Activated CD8-positive, alpha-beta memory T cell treated with anti-CD3 and anti-CD28 coated beads, Interleukin-2, amount 50 U/mL, for 24 hours (primary cell): ENCODE results near the gene SLAIN1.

ENCODE experiments used
- DNase-seq: peaks from one replicate; pipeline ENCODE4 v3.0.0-alpha.2; 2020; ENCODE audit errors: extremely low read depth

SLAIN1 gene

DNA sequence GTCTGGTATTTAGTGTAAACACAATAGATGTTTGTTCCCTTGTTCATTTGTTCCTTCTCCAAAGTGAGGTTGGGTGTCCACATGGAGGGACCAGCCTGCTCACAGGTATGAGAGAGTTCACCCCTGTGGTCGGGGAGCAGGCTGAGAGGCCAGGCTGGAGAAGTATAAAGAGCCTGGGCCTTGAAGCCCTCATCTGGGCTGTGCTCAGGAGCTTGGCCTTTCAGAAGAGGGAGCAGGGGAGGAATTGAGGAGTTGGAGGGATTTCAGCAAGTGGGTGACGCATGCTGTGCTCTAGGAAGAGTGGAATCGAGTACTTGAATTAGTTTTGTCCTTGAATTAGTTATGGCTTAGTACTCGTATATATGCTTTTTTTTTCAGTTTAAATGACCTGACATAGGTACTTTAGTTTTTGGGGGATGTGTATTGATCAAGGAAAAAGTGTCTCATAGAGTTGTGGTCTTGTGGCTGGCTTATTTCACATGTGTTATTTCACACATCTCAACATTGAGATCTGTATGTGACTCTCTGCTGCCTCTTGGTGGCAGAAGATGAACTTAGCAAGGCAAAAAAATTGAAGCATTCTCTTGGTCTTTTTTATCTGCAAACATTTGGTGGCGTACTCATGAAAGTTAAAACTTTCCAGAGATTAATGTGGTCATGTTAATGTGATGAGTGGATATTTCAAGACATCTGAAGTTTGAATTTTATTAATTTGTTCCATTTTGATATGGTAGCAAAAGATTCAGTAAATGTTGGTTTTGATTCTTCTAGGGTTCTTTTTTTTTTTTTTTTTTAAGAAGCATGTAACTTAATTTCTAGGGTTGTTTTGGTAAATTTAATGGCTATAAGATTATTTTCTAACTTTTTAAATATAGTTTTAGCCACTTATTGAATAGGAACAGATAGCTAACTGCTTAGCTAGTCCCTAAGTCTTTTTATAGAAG is 54.3 kb downstream of the SLAIN1 start:
- DNase-seq: no peak

DNA sequence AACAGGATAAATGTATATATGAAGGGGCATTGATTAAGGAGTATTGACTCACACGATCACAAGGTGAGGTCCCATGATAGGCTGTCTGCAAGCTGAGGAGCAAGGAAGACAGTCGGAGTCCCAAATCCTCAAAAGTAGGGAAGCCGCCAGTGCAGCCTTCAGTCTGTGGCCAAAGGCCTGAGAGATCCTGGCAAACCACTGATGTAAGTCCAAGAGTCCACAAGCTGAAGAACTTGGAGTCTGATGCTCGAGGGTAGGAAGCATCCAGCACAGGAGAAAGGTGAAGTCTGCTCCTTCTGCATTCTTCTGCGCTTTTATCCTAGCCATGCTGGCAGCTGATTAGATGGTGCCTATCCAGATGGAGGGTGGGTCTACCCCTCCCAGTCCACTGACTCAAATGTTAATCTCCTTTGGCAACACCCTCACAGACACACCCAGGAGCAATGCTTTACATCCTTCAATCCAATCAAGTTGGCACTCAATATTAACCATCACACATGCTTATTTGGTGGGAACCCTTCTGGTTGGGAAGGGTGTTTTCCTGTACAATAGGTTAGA is 55.1 kb downstream of the SLAIN1 start:
- no peak for DNase-seq

DNA sequence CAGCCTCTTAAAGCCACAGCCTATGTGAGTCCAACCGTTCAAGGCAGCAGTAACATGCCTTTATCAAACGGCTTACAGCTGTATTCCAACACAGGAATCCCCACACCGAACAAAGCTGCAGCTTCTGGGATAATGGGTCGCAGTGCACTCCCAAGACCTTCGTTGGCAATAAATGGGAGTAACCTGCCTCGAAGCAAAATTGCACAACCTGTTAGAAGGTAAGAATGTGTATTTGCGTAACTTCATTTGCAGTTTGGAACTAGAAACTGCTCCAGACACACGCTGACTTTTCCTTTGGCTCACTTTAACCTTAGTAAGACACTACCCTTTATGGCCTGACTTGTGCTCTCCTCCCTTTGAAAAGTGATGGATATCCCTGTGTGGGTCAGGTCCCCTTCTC is 63.4 kb downstream of the SLAIN1 start:
- DNase-seq: no peak

DNA sequence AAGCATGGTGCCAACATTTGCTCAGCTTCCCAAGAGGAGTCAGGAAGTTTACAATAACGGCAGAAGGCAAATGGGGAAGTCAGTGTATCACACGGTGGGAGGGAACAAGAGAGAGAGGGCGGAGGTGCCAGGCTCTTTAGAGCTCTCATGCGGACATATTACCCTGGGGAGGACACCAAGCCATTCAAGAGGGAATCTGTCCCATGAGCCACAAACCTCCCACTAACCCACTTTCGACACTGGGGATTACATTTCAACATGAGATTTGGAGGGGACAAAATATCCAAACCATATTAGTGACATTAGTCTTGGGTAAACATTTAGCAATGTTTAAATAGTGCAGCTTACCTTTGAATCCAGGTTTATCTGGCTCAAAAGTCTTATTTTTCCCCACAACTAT is 69.9 kb downstream of the SLAIN1 start:
- no peak for DNase-seq

DNA sequence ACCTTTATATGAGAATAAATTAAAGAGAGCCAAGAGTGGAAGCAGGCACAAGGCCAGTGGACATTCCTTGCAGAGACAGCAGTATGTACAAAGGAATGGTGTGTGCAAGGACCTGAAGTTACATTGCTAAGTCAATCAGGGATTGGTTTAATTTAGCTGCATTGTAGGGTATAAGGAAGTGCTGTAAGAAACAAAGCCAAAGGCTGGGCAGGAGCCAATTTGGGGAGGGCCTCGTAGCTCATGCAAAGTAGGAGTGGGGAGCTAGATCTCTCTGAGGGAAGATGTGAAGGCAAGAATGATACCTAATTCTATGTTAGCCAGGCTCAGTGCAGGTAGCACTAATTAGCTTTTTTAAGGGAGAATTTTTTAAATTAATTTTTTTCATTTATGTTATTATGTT is 76.7 kb downstream of the SLAIN1 start:
- no peak for DNase-seq

DNA sequence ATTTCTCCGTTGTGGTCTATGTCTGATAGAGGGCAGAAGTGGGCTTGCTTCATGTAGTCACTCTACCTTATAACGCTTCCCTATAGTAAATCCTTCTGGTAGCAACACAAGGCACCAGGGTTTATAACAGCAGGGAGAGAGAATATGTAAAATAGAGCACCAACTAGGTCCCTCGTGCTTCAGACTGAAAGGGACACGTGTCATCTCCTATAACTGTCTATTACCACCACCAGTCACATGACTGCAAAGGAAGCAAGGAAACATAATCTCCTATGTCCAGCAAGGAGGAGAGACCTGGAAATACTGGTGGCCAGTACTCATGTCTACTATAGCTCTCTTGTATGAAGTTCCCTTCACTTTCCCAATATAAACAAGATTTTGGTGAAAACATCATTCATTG is 79.2 kb downstream of the SLAIN1 start:
- DNase-seq: no peak

DNA sequence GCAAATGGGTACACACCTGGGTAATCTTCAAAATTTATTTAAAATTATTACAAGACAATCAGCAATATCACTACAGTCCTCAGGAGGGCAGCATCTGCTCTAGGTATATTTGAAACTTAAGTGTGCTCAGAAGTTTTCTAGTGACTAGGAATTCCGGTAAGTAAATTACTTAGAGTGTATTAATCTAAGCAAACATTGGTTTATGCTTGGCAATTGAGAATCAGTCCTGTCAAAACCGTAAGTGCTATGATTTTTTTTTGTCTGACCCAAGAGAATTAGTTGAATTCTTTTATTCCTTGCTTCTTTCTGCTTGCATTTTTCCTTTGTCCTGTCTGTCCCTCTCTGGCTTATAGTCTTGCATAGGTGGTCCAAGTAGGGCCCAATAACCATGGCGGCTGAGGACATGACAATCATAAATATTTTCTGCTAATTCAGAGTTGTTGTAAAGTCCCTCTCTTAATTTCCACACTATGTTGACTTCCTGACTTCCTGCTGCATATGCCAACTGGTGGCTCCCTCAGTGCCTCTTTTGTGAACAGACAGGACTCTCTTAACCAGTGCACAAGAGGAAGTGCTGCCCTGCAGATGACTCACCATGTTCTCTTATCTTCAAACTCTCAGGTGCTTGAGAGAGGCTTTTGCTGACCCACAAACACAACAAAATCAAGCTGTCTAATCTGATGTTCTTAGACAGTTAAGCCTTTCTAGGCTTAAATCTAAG is 82.2 kb downstream of the SLAIN1 start:
- DNase-seq: no peak

DNA sequence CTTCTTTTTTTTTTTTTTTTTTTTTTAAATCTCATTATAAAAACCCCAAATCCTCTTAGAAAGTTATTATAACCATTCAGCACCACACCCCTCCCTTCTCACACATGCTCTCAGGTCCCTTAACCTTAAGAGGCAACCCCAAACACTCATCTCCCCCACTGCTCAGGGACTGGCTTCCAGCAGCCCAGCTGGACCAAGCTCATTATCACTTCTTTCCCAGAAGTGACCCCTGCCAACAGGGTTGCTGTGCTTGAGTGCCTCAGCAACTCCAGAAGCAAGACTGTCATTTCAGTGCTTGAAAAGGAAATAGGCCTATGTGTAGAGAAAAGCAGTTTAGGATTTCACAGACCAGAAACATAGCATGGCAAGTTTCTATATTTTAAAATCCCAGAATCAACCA is 84.3 kb downstream of the SLAIN1 start:
- DNase-seq: no peak

DNA sequence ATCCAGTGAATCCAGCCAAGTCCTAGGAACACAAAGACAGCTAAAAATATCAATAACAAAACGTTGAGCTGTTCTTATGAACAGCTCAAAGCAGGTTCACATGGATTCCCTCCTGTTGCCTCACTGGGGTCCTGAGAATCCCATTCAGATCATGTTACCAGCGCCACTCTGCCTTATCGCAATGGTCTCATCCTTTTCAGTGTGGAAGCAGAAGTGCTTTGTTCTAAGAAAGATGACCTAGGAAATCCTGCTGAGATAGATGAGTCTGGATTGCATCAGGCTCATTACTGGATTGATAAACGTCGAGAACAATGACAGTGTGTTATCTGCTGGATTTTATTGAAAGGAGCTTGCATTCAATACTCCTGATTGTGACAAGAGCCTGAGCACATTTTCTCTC is 87.0 kb downstream of the SLAIN1 start:
- DNase-seq: no peak

DNA sequence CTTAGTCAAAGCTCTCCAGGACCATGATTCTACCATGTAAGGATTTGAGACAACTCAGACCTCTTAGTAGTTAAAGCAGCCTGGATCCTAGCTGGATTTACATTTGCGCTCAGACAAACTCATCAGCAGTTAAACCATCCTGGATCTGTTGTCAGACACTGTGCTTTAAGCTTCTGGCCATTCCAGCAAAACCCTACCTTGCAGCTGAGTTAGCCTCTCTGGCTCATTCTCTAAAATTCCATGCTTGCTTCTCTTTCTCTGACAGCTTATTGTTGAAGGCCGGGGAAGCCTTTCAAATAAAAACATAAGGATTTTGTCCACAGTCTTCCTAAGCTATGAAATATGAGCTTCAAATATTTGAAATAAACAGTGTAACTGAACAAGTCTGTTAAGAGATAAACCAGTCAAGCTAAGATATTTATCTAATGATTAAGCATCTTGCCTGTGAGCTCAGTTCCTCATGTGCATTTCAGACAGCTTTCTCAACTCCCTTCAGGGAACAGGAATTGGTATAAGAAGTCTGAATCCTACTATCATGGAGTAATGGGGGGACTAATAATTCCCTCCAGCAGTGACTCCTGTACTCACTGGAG is 89.3 kb downstream of the SLAIN1 start:
- no peak for DNase-seq

DNA sequence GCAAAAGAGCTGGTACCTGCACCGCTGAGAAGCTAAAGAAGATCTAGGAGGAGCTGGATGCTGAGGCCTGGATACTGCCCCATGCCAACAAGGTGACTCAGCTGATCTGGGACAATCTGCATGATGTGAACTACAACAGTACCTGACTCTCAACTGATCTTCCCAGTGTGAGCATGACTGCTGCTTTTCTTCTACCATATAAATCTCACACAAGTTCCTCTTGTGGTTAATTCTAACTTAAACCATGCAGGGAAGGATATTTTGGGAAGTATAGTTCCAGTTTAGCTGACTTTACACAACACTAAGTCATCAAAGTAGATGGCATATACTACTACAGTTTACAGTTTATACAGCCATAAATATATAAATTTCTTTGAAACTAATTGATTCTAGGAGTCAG is 91.9 kb downstream of the SLAIN1 start:
- no peak for DNase-seq

DNA sequence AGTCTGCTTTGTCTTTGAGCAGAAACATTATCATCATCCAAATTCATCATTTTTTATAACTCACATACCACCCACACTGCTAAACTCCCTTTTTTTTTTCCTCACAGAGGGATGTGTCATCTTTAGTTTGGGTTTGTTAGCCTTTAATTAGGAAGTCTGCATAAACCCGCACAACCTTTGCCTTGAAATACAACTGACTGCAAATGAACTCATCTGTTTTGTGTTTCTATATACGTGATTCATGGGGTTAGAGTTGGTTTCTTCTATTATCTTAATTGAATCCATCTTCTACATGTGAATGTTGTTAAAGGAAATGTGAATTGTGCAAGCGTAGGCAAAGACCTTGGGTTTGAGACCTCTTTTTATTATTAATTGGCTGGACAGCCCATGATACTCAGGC is 102.7 kb downstream of the SLAIN1 start:
- DNase-seq: no peak

DNA sequence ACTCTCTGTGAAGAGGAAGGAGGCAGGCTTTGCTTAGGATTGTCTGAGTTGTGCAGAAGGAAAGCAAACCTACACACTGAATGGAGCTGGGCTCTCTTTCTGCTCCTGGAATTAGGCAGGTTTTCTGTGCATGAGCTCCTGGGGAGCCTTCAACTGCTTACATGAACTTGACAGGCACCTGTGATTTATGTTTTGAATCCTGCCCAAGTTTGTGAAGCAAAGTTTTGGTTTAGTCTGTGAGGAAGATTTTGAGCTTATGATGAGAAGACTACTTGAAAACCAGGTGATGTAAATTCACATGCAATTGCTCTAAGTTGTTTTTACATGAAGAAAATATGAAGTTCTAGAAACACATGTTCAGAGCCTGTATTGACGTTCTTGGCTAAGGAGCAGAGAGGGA is 109.0 kb downstream of the SLAIN1 start:
- no peak for DNase-seq

DNA sequence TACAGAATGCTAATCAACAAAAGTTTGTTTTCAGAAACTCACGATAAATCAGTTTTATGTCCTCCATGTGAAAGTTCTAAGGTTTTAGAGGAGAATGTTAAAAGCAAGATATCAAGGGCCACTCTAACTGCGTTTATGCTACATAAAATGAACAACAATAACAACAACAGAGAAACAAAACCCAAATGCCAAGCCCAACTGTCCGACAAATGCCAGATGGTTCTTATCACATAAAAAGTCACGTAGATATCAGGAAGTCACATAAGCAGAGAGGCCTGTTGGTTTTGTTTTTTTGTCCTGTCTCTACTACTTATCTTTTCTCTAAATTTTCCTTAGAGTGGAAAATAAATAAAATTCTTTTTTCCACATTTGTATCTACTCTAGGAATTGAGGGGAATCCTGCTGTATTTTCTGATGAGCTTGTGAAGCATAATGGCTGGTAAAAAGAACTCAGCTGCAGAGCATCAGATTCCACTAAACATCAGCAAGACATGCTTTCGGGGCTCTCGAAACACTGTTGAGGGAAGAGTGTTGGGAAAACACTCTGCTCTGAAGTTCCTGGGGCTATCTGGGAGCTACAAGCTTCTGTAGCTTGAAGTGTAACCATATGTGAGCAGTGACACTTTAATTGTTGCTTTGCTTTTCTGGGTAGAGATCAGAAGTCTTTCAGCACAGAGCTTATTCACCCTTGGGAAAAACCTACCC is 110.1 kb downstream of the SLAIN1 start:
- DNase-seq: no peak

DNA sequence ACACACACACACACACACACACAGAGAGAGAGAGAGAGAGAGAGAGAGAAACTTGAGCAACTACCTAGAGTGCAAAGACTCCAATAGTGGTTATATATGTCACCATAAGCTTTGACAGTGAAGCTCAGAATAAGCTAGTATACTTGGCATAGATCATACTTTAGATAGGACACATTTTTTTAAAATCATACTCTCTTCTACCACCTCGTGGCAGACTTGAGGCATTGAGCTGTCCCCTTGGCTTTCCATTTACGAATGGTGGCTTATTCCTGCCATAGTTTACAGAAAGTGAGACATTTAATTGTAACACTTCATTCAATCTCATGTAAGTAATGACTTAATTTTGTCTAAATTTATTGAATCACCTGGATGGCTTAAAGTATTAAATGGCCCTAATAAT is 112.9 kb downstream of the SLAIN1 start:
- DNase-seq: no peak

DNA sequence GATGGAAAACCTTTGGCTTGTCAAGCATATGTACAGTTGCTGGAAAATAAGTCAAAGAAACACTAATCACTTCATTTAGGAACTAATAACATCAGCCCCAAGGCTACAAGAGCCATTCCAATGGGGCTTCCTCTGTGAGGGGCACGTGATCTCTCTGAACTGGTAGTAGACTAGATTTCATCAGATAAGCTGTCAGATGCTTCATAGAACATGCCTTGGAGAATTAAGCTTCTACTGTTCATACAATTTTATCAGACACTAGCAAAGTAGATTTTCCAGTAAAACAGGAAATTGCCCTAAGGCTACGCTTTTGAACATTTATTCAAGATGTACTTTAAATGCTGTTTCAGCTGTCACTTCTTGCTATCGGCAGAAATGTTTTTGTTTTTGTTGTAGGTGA is 113.4 kb downstream of the SLAIN1 start:
- DNase-seq: no peak

DNA sequence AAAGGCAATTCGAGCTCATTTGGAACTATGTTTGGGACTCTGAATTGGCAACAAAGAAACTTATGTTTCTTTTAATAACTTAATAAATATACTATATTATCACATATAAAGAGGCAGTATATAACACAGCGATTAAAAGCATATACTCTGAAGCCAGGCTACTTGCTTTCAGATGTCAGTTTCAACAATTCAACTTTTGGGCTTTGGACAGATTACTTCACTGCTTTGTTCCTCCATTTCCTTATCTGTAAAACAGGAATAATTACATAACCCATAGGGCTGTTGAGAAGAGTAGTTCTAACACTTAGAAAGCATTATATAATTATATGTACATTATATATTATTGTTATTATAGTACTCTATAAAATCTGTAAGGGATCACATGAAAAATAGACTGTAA is 113.9 kb downstream of the SLAIN1 start:
- DNase-seq: no peak

DNA sequence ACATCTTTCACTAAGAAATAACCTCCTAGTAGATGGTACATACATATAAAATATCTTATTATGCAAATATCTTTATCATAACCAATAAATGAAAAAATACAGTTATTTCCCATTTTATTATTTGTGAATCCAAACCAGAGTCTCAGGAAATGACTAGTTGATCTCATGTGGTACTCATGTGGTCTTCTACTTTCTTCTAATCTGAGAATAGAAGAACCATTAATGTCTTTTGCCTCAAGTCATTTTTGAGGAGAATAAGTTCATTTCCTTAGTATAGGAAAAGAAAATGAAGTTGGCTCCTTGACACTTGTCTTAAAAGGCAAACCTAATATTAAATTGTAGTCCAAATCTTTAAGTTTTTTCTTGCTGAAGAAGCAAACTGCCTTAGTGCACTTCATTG is 114.5 kb downstream of the SLAIN1 start:
- no peak for DNase-seq
